HepG2 (cell line): ENCODE data around the gene CCL4L2. TPM values are rescaled to one million over a fixed set of nuclear protein-coding genes. Genes with fewer than 3 reads are reported as not detected.

Source experiments
- ATAC-seq: fragments of 200-7000 bp; cut with Tn5 transposase; 3 replicates; pipeline ENCODE4 v1.9.1; 2020; ENCODE audit warnings: mild to moderate bottlenecking, moderate library complexity
- BruUV-seq: library from RNA; stranded (reverse); fragments of 400-500 nt; replicated peaks from 2 replicates; lab custom pipeline; 2021; lab: Mats Ljungman, UMichigan
- CTCF ChIA-PET: fragments of 300-600 bp; formaldehyde crosslinking; extraction: SDS; loops from one replicate; lab custom pipeline; 2021; ENCODE audit warnings: low total read pairs, inconsistent platforms, low intra/inter-chr PET ratio; lab: Yijun Ruan, JAX
- POLR2A ChIA-PET: fragments of 350-600 bp; sonication (Branson Sonifier 250); formaldehyde crosslinking; loops from one replicate; lab custom pipeline; 2020; ENCODE audit warnings: antibody characterized with exemption, inconsistent platforms; lab: Yijun Ruan, JAX
- DNase-seq: peaks from one replicate; pipeline ENCODE4 v3.0.0-alpha.2; 2015; ENCODE audit warnings: low spot score
- FAIRE-seq: peaks from 3 replicates; lab custom pipeline; 2011; peaks lifted over from hg19 to GRCh38; lab: Jason Lieb, UNC
- H2AFZ ChIP-seq: one replicate; pipeline ENCODE4 v1.6.1; 2011; ENCODE audit warnings: low read length, inconsistent platforms
- H3K27ac ChIP-seq: fragments of 300-600 bp; 3 replicates; pipeline ENCODE4 v1.8.0; 2011; ENCODE audit warnings: mixed run types, mild to moderate bottlenecking, mixed read lengths, low read length, inconsistent platforms; ENCODE audit not compliant: insufficient read depth; ENCODE audit errors: extremely low read length
- H3K27me3 ChIP-seq, 2 experiments: fragments of 200-600 bp in 1 of 2; 2 replicates in 1 of 2; 3 replicates in 1 of 2; pipeline versions ENCODE4 v1.6.0 to v1.8.0; 2011; ENCODE audit warnings: low read length in 2 of 2, mild to moderate bottlenecking in 2 of 2, moderate library complexity in 2 of 2, inconsistent platforms in 1 of 2; ENCODE audit not compliant: insufficient read depth in 2 of 2, control insufficient read depth in 1 of 2
- H3K36me3 ChIP-seq, 2 experiments: fragments of 200-600 bp in 1 of 2; replicated peaks in 1 of 2; 2 replicates in 1 of 2; 3 replicates in 1 of 2; pipeline versions ENCODE4 v1.5.1 to v1.8.0; 2011; ENCODE audit warnings: low read length in 2 of 2, inconsistent platforms in 1 of 2; ENCODE audit not compliant: insufficient read depth in 2 of 2, control insufficient read depth in 1 of 2
- H3K4me1 ChIP-seq: 2 replicates; pipeline ENCODE4 v1.5.1; 2012; ENCODE audit warnings: low read length, inconsistent platforms; ENCODE audit not compliant: insufficient read depth
- H3K4me2 ChIP-seq: 2 replicates; pipeline ENCODE4 v1.6.0; 2011; ENCODE audit warnings: low read depth, low read length, inconsistent platforms
- H3K4me3 ChIP-seq, 3 experiments: fragments of 200-600 bp in 1 of 3; sonication (generic), shearing (Covaris generic) in 1 of 3; replicated peaks in 1 of 3; 2 replicates each; pipeline ENCODE4 v1.5.1; 2011 to 2016; ENCODE audit warnings: low read length in 3 of 3, inconsistent platforms in 2 of 3, low read depth in 2 of 3, mild to moderate bottlenecking in 2 of 3, control low read depth in 1 of 3, mixed read lengths in 1 of 3; ENCODE audit not compliant: insufficient read depth in 1 of 3
- H3K79me2 ChIP-seq: one replicate; pipeline ENCODE4 v1.6.1; 2011; ENCODE audit warnings: low read length, inconsistent platforms; ENCODE audit not compliant: insufficient read depth
- H3K9ac ChIP-seq: 2 replicates; pipeline ENCODE4 v1.6.0; 2011; ENCODE audit warnings: mild to moderate bottlenecking, low read depth, low read length, inconsistent platforms; ENCODE audit not compliant: insufficient read depth
- H3K9me3 ChIP-seq: 2 replicates; pipeline ENCODE4 v1.5.1; 2012; ENCODE audit warnings: mild to moderate bottlenecking, low read length
- H4K20me1 ChIP-seq: 2 replicates; pipeline ENCODE4 v1.6.0; 2011; ENCODE audit warnings: inconsistent platforms, mild to moderate bottlenecking, low read length, moderate library complexity; ENCODE audit not compliant: insufficient read depth
- HNF4A ChIP-seq: sonication (generic); formaldehyde crosslinking; IDR thresholded peaks from 2 replicates; pipeline ENCODE4 v1.4.0; 2020; ENCODE audit warnings: missing genetic modification reagents
- HOXA5 ChIP-seq: sonication (generic); formaldehyde crosslinking; IDR thresholded peaks from 2 replicates; pipeline ENCODE4 v1.4.0; 2020; ENCODE audit warnings: missing genetic modification reagents
- MED8 ChIP-seq: sonication (generic); formaldehyde crosslinking; IDR thresholded peaks from 2 replicates; pipeline ENCODE4 v1.8.1; 2023; ENCODE audit warnings: mild to moderate bottlenecking, missing genetic modification reagents; ENCODE audit not compliant: insufficient replicate concordance
- SNAI1 ChIP-seq: sonication (generic); formaldehyde crosslinking; IDR thresholded peaks from 2 replicates; pipeline ENCODE4 v1.5.0; 2020; ENCODE audit warnings: mild to moderate bottlenecking, missing genetic modification reagents, borderline replicate concordance
- ZKSCAN5 ChIP-seq: sonication (generic); formaldehyde crosslinking; IDR thresholded peaks from 2 replicates; pipeline ENCODE4 v1.5.1; 2020; ENCODE audit warnings: mild to moderate bottlenecking, missing genetic modification reagents
- ZNF264 ChIP-seq: sonication (generic); formaldehyde crosslinking; IDR thresholded peaks from 2 replicates; pipeline ENCODE4 v1.4.0; 2020; ENCODE audit warnings: missing genetic modification reagents
- ZSCAN31 ChIP-seq: sonication (generic); formaldehyde crosslinking; IDR thresholded peaks from 2 replicates; pipeline ENCODE4 v1.5.0; 2020; ENCODE audit warnings: low read depth, mild to moderate bottlenecking, missing genetic modification reagents
- WGBS: methylation state at CpG from one replicate; pipeline ENCODE4 v1.1.6; 2017; ENCODE audit warnings: low lambda C conversion rate; 5-methylcytosine and 5-hydroxymethylcytosine counted together
- in situ Hi-C: cut with HindIII; loops from 2 replicates; pipeline ENCODE4 v1.10.0; 2017; ENCODE audit warnings: low pct_unique_long_range_greater_than_20kb; ENCODE audit not compliant: extremely low pct_ligation_motif_present
- intact Hi-C: fragments of 100-400 bp; cut with micrococcal nuclease; formaldehyde crosslinking; loops from one replicate; pipeline ENCODE4 v1.10.0; 2022; ENCODE audit not compliant: unreplicated experiment
- polyA plus RNA-seq, 8 experiments: library from polyadenylated mRNA; depleted of rRNA in 3 of 8; stranded (reverse) in 7 of 8; unstranded in 1 of 8; fragments of >200 nt; fragmentation: Illumina TruSeq in 4 of 8; extraction: Trizol in 4 of 8; gene quantifications; 2 replicates each; pipeline versions ENCODE4 v1.2.1 to v1.2.3, GENCODE V29; 2011 to 2016; ENCODE audit warnings: low read depth in 4 of 8, missing spikeins in 1 of 8, mixed read lengths in 1 of 8; ENCODE audit not compliant: insufficient read depth in 1 of 8
- total RNA-seq, 5 experiments: library from RNA; depleted of rRNA; stranded (reverse); fragments of >200 nt; fragmentation: Illumina TruSeq; extraction: Trizol; gene quantifications; 2 replicates each; pipeline ENCODE4 v1.2.3, GENCODE V29; 2016; ENCODE audit warnings: low read depth in 1 of 5
- TF ChIP-seq, protein P1 (sequence below): sonication (generic); formaldehyde crosslinking; IDR thresholded peaks from 2 replicates; pipeline ENCODE4 v1.8.1; 2023; ENCODE audit warnings: mild to moderate bottlenecking, missing genetic modification reagents
- TF ChIP-seq, protein P2 (sequence below): sonication (generic); formaldehyde crosslinking; IDR thresholded peaks from 2 replicates; pipeline ENCODE4 v1.4.0; 2020; ENCODE audit warnings: missing genetic modification reagents
- TF ChIP-seq, protein P3 (sequence below): sonication (generic); formaldehyde crosslinking; IDR thresholded peaks from 2 replicates; pipeline ENCODE4 v1.5.1; 2020; ENCODE audit warnings: missing genetic modification reagents, mild to moderate bottlenecking, borderline replicate concordance

The CCL4L2 gene
- total and polyA plus RNA-seq, 2 of the 13 experiments (the other 11 are each of a cell fraction or from before 2014, with no cell fraction given), result not detected

DNA sequence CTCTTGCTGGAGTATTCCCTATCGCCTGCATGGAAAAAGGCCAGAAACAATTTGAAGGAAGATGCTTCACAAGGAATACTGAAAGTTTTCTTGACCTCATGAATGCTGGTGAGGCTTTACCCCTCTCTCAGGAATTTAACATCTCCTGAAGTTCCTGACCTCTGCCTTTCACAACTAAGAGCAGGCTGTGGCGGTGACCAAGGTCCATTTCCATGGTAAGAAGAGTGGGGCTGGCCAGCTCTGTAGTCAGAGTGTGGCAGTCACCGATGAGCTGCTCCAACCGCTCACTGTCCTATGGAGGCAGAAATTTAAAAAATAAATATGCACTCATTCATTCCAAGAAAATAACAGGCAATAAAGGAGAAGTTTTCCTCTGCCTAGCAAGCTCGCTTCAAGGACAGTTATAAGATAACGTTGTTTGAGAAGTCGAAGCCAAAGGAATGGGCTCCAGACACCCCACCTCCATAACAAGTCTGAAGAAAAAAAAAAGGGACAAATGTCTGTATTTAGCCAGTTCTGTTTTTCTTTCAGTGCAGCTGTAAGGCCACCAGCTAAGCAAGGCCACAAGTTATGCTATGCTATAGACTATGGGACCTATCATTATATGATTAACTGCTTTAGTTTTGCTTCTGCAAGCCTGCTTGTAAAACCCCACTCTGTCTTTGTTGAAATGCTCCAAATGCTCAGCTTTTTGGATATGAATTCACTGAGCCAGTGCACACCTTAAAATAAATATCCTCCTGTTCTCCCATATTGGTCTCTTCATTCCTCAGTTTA is 6.0 kb upstream of the CCL4L2 start:
- Histone ChIP-seq H3K4me3 (no peak overlapping the region), H3K36me3 (no peaks in the 10 kb centered on the region), H3K27ac (no peak overlapping the region), H3K9me3 (no peaks in the 10 kb centered on the region), H3K4me1 (no peaks in the 10 kb centered on the region), H3K27me3 (no peaks in the 10 kb centered on the region; a peak in 2 of 5 replicates), H4K20me1 (no peaks in the 10 kb centered on the region), H2AFZ (no peak overlapping the region), H3K4me2 (no peak overlapping the region), H3K79me2 (no peaks in the 10 kb centered on the region), H3K9ac (no peak overlapping the region)
- intact Hi-C loops (no loop called here), in situ Hi-C loops (no loop called here)
- BruUV-seq, result no TSS peak
- FAIRE-seq, result no peak
- DNase-seq, result no peak
- ChIA-PET CTCF (no interaction called here), POLR2A (no interaction called here)
- TF ChIP-seq ZSCAN31 (no peak), HNF4A (CRISPR knock-in tag) (0 out of 2 replicates have a peak, but pooled peaks have one; percentile 22), ZNF264 (CRISPR knock-in tag) (no peak)
- WGBS, result 21% methylated on average over 7 of the region's 7 CpGs
- peak; percentile 73 for ATAC-seq

DNA sequence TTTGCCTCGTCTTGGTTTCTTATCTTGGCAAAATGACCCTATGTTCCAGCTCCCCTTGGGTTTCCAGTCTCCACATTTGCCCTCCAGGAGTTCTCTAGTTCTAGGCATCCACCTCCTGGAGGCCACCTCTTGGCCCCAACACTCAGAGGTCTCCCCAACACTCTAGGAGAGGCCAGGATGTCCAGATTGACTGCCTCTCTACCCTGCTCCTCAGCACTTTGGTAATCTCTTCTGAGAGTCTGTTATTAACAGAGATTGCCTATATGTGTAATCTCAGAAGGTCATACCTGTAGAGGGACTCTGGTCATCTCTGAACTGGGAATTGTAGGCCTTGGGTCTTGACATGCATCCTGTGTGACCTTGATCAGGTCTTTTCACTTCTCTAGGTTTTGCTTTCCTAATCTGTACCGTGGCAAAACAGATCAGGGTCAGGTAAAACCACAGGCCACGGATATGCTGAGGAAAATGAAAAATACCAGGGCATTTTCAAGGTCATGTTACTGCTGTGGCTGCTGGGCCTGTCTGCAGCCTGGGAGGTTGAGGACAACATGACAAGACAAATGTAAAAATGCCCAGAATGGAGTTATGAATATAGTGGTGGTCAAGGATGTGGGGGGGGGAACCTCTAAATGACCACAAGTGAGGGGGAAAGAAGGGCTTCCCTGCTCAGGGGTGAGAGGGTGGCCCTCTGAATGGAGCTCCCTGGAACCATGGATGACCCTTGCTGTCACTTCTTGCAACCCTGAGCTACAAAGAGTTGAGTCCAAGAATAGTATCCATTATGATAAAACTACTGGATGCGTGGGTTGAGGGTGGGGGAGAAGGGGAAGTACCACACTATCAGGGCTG is 5.0 kb upstream of the CCL4L2 start:
- H3K4me1 ChIP-seq, result no peaks in the 10 kb centered on the region
- no peak overlapping the region for H3K9ac ChIP-seq
- no peaks in the 10 kb centered on the region for H3K9me3 ChIP-seq
- H3K79me2 ChIP-seq, result no peaks in the 10 kb centered on the region
- no peak overlapping the region for H3K27ac ChIP-seq
- H3K36me3 ChIP-seq, result no peaks in the 10 kb centered on the region
- no peak overlapping the region for H3K4me2 ChIP-seq
- no peaks in the 10 kb centered on the region; a peak in 2 of 5 replicates for H3K27me3 ChIP-seq
- H4K20me1 ChIP-seq, result no peaks in the 10 kb centered on the region
- 9% methylated on average over 4 of the region's 4 CpGs for WGBS
- intact Hi-C loops, result no loop called here
- FAIRE-seq (no peak), DNase-seq (no peak), ATAC-seq (no peak)
- ChIA-PET POLR2A (no interaction called here), CTCF (no interaction called here)
- H2AFZ ChIP-seq, result no peak overlapping the region
- no TSS peak for BruUV-seq
- in situ Hi-C loops, result no loop called here
- no peak overlapping the region for H3K4me3 ChIP-seq
- TF ChIP-seq, protein P1, sequence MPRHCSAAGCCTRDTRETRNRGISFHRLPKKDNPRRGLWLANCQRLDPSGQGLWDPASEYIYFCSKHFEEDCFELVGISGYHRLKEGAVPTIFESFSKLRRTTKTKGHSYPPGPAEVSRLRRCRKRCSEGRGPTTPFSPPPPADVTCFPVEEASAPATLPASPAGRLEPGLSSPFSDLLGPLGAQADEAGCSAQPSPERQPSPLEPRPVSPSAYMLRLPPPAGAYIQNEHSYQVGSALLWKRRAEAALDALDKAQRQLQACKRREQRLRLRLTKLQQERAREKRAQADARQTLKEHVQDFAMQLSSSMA (CRISPR knock-in tag), result no peak
- no peak for TF ChIP-seq MED8 (CRISPR knock-in tag)
- TF ChIP-seq, protein P2, sequence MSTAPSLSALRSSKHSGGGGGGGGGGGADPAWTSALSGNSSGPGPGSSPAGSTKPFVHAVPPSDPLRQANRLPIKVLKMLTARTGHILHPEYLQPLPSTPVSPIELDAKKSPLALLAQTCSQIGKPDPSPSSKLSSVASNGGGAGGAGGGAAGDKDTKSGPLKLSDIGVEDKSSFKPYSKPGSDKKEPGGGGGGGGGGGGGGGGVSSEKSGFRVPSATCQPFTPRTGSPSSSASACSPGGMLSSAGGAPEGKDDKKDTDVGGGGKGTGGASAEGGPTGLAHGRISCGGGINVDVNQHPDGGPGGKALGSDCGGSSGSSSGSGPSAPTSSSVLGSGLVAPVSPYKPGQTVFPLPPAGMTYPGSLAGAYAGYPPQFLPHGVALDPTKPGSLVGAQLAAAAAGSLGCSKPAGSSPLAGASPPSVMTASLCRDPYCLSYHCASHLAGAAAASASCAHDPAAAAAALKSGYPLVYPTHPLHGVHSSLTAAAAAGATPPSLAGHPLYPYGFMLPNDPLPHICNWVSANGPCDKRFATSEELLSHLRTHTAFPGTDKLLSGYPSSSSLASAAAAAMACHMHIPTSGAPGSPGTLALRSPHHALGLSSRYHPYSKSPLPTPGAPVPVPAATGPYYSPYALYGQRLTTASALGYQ (CRISPR knock-in tag), result no peak
- TF ChIP-seq HOXA5 (CRISPR knock-in tag), result no peak
- TF ChIP-seq, protein P3, sequence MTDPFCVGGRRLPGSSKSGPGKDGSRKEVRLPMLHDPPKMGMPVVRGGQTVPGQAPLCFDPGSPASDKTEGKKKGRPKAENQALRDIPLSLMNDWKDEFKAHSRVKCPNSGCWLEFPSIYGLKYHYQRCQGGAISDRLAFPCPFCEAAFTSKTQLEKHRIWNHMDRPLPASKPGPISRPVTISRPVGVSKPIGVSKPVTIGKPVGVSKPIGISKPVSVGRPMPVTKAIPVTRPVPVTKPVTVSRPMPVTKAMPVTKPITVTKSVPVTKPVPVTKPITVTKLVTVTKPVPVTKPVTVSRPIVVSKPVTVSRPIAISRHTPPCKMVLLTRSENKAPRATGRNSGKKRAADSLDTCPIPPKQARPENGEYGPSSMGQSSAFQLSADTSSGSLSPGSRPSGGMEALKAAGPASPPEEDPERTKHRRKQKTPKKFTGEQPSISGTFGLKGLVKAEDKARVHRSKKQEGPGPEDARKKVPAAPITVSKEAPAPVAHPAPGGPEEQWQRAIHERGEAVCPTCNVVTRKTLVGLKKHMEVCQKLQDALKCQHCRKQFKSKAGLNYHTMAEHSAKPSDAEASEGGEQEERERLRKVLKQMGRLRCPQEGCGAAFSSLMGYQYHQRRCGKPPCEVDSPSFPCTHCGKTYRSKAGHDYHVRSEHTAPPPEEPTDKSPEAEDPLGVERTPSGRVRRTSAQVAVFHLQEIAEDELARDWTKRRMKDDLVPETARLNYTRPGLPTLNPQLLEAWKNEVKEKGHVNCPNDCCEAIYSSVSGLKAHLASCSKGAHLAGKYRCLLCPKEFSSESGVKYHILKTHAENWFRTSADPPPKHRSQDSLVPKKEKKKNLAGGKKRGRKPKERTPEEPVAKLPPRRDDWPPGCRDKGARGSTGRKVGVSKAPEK (CRISPR knock-in tag), result no peak
- TF ChIP-seq ZKSCAN5 (CRISPR knock-in tag), result no peak
- no peak for TF ChIP-seq SNAI1
